Stimulated activated naive CD8-positive, alpha-beta T cell treated with anti-CD3 and anti-CD28 coated beads, Interleukin-15, Interleukin-2, amounts not matched to agents 100 U/mL and 50 U/mL, for 24 hours (primary cell): ENCODE data around the gene RASSF8.

Source experiments
- ATAC-seq: fragments of 150-1000 bp; cut with Tn5 transposase; one replicate; pipeline ENCODE4 v1.10.0; 2021
- DNase-seq: peaks from one replicate; pipeline ENCODE4 v3.0.0; 2021

The RASSF8 gene

GRCh38 chr12:25962932-25963525 is 4.5 kb downstream of the RASSF8 start:
- ATAC-seq (no peak), DNase-seq (no peak)

GRCh38 chr12:25965682-25966081 is 7.2 kb downstream of the RASSF8 start:
- no peak for DNase-seq
- ATAC-seq: no peak

GRCh38 chr12:25970082-25970481 is 11.6 kb downstream of the RASSF8 start:
- no peak for ATAC-seq
- no peak for DNase-seq

GRCh38 chr12:25970916-25971653 is 12.6 kb downstream of the RASSF8 start:
- ATAC-seq (no peak), DNase-seq (no peak)

GRCh38 chr12:25971654-25972041 is 13.2 kb downstream of the RASSF8 start:
- DNase-seq (no peak), ATAC-seq (no peak)

DNA sequence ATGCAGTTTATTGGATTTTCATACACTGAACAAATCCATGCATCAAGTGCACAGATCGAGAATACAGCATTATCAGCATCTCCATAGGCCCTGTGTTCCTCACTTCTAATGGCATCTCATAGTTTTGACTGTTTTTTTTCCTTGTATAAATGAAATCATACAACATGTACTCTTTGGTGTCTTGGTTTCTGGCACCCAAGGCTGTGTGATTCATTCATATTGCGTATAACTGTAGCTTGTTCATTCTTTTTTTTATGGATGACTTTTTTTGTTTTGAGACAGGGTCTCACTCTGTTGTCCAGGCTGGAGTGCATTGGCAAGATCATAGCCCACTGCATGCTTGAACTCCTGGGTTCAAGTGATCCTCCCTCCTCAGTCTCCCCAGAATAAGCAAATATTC is 14.3 kb downstream of the RASSF8 start:
- ATAC-seq: no peak
- no peak for DNase-seq

DNA sequence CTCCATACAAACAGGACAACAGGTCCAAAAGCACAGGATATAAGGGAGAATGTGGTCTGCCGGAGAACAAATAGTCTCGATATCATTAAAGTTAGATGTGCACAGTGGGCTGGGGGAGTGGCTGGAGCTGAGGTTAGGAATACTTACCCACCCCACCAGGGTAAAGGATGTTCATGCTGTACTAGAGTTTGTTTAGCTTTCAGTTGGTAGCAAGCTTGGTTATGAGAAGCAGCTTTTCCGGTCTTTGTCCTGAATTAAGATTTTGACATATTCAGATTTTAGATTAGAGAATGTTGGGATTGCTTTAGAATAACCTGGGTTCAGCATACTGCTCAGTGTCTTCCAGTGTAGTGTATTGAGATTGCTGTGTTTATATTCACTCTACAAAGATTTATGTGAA is 16.7 kb downstream of the RASSF8 start:
- no peak for ATAC-seq
- DNase-seq: no peak

DNA sequence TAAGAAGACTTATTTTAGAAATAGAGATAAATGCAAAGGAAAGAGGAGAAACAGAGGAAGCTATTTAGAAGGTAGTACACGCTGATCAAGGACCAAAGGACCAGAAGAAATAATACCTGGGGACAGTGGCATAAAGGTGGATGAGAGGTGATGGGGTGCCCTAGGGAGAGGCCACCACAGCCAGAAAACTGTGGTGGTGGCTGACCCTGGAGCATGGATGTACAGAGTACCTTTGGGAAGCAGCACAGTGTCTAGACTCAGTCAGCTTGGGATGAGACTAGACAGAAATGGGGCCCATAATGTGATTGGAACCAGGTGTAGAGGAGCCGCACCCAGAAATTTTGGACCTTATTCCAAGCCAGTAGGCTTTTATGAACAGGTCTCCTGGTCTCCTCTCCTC is 17.2 kb downstream of the RASSF8 start:
- DNase-seq (no peak), ATAC-seq (no peak)

- no peak for DNase-seq
- ATAC-seq: no peak
These were observed 17.8 kb downstream of the RASSF8 start for GRCh38 chr12:25976289-25976688.

- no peak for DNase-seq
- ATAC-seq: no peak
These were observed 18.6 kb downstream of the RASSF8 start for GRCh38 chr12:25977047-25977446.

DNA sequence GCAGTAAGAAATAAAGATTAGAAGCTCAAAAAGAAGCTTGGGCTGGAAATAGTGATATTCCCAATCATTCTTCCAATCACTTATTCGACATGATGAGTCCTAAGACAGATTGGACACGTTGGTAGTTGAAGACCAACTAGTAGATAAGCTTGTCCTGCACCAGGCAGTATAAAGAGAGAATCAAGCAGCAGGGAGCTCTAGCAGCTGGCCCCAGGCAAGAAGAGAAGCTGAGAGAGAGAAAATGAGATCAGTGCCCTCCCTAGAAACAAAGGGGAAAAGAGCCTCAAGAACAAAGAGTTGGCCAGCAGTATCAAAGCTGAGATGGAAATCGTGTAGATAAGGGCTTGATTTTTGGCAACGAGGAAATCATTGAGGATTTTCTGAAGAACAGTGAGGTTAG is 20.6 kb downstream of the RASSF8 start:
- DNase-seq (no peak), ATAC-seq (no peak)

- DNase-seq (no peak), ATAC-seq (no peak)
These were observed 21.1 kb downstream of the RASSF8 start for GRCh38 chr12:25979563-25979962.

- ATAC-seq (no peak), DNase-seq (no peak)
These were observed 21.6 kb downstream of the RASSF8 start for GRCh38 chr12:25980035-25980434.

GRCh38 chr12:25981597-25981996 is 23.1 kb downstream of the RASSF8 start:
- no peak for ATAC-seq
- DNase-seq: no peak

- DNase-seq (no peak), ATAC-seq (no peak)
These were observed 23.9 kb downstream of the RASSF8 start for GRCh38 chr12:25982416-25982815.

DNA sequence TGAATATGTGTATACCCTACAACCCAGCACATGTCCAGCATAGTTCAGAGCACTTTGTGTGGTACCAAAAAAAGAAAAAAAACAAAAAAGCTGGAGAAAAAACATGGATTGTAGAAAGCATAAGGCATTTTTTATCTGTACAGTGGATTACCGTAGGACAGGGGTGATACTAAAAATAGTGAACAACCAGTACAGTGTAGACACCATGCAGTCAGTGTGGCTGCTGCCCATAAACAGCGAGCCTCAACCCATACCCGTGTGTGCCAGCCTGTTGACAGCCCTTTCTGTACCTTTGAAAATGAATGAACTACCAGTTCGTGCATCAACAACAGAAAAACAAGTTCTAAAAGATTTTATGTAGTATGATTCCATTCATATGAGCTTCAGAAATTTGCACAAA is 25.1 kb downstream of the RASSF8 start:
- no peak for DNase-seq
- no peak for ATAC-seq

DNA sequence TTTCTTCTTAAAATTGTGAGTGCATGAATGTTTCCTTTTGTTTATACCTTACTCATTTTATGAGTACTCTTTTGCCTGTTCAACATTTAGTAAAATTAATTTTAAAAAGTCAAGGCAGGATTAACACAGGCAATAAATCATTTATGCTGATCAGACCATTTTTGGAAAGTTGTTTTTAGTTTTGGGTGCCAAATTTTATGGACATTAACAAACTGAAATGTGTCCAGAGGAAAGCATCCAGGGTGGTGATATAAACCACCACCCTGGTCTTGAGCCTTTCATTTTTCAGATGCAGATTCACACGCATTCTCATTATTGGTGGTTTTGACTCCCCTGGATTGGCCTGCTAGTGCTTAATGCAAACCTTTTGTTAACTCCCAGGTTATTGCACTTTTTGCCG is 26.3 kb downstream of the RASSF8 start:
- no peak for ATAC-seq
- DNase-seq: no peak

DNA sequence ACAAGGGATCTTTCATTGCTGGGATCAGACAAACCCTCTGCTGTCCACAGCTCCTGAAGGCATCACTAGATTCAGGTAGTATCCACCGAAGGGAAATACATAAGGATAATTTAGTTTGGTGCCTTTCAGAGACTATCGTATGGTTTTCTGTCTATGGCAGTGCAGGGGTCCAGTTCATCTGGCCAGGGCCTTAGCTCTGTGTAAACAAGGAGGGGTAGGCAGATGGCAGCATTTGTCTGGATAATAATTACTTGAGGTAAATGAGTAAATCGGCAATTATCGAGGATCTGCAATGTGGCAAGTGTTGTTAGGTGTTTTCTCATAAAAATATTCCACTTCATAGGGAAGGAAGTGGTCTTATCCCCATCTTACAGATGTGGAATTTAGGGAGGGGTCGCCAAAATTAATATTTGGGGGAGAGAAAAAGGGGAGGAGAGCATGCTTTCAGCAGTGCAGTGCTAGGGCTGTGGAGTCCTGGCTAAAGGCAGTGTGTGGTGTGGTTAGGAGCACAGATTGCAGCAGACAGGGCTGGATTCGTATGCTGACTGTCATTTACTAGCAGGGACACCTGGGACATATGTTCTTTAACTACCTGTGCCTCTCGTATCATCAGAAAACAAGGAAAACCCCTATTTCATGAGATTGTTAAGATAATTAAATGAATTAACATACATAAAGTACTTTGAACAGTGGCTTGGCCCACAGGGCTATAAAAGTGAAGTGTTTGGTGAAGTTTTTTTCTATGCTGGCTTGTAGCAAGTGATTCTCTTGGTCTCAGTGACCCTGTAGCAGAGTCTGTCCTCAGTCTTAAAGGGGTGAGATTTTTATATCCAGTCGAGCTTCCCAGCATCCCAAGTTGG is 27.1 kb downstream of the RASSF8 start:
- DNase-seq (no peak), ATAC-seq (no peak)

- ATAC-seq: no peak
These were observed 27.7 kb downstream of the RASSF8 start for GRCh38 chr12:25986180-25986579.

DNA sequence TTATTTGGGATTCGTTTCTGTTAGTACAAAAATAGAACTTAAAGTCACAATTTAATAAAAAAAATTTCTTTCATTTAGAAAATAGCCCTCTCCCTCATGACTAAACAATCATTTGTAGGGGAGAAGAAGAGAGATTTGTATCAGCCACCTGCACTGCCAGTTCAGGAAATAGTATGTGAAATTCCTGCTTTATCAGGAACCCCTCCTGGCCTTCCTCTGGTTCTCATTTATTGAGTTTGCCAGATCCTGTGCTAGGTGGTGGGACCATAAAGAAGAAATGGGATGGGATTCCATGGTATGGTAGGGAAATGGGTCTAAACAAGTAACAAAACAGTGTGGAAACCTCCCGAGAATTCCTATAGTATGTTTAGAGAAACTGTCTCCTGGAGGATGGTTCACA is 30.0 kb downstream of the RASSF8 start:
- DNase-seq: no peak
- ATAC-seq: no peak

More at GRCh38 chr12:25986180-25986579, 27.7 kb downstream of the RASSF8 start:
- DNase-seq: no peak

- DNase-seq: no peak
- no peak for ATAC-seq
These were observed 32.0 kb downstream of the RASSF8 start for GRCh38 chr12:25990495-25990894.

GRCh38 chr12:25992026-25992782 is 33.7 kb downstream of the RASSF8 start:
- DNase-seq (no peak), ATAC-seq (no peak)
